Measurements from ENCODE around the gene BTBD3. TPM values are rescaled to one million over a fixed set of nuclear protein-coding genes. Genes with fewer than 3 reads are reported as not detected.
A peak's percentile ranks its signal among the peaks of the same experiment; 100 is the strongest.

The BTBD3 gene
- total RNA-seq, 2 experiments from 2014 or later = 11.6 to 12.0 TPM

DNA sequence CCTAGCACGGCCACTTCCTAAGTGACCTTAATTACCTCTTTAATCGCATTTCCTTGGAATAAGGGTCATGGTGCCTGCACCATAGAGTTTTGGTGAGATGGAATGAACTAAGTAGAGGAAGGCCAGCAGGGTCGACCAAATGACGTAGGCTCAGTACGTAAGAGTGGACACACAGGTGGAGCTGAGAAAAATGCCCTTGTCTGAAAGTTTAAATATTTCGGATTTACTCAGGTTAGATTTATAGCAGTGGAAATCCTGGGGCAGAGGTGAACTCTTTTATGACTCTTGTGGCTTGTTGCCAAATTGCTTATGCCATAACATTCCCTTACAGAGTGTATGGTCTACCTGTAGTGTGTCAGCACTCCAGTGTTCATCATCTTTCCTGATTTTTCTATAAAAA is 23.6 kb upstream of the BTBD3 start:
- Mint-ChIP-seq H3K27ac (no peak overlapping the region), H3K4me1 (peaks cover 21% of the 10 kb centered on the region), H3K9me3 (ENCODE audit: low read depth) (no peaks in the 10 kb centered on the region), H3K27me3 (peaks cover 7% of the 10 kb centered on the region), H3K4me3 (no peak overlapping the region), H3K36me3 (ENCODE audit: low read depth) (no peaks in the 10 kb centered on the region)
- intact Hi-C loops (cut with DNase I, micrococcal nuclease) = loop anchor here (5.0 to 10.0 kb wide), 4 partner anchors 1222 to 1891 kb away; partner anchors contain the start of genes ESF1 (in 1 of the 2), ISM1 (in 1 of the 2), JAG1 (in 1 of the 2) and MKKS (in 1 of the 2)
- no peak for ATAC-seq
- CTCF ChIA-PET = no interaction called here
- POLR2A ChIA-PET = no interaction called here
- no peak for DNase-seq

DNA sequence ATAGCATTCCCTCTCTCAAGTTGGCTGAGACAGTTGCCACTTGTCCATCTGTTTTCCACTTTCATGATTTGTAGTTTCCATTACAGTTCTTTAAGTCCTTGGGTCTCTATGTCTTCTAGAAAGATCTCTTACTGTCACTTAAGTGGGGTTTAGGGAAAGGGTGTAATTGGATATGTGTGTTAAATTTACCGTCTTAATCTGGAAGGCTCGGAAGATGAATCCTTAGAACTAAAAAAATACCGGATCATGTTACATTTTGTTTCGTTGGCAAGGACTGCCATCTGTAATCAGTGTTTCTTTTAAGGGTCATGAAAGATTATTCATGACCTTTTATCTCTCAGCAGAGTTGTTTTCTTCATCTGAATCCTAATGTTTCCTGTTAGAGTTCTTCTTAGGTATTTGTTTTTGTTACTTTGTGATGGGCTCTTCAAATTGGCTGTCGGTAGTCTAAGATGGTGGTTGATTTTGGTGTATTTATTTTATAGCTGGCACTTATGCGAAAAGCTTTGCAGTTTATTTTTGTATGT is 21.8 kb upstream of the BTBD3 start:
- intact Hi-C loops (cut with DNase I, micrococcal nuclease) = loop anchor here (10.0 kb wide), 3 partner anchors 1329 to 1889 kb away; partner anchors contain the start of genes ESF1 (in 1 of the 2), ISM1 (in 1 of the 2), MKKS (in 1 of the 2) and NDUFAF5 (in 1 of the 2)

DNA sequence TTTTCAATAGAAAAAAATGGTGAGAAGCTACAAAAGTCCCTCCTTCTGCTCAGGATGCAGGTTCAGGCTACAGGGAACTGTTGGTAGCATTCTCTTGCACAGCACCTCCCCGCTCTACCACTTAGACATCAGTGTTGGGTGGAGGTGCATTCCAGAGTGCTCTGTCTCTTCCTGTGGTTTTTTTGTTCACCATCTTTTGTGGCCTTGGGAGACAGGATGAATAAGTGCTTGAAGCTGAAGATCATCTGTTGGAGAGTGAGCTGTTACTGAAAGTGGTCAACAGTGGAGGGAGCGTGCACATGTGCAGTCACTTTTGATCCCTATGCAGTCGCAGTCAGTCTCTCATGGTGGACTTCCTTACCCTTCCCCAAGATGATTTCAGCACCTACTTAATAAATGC is 16.6 kb upstream of the BTBD3 start:
- Mint-ChIP-seq H3K4me1 (peaks cover 7% of the 10 kb centered on the region), H3K27me3 (no peaks in the 10 kb centered on the region), H3K27ac (no peak overlapping the region), H3K9me3 (ENCODE audit: low read depth) (peaks cover 2% of the 10 kb centered on the region), H3K36me3 (ENCODE audit: low read depth) (peaks cover 4% of the 10 kb centered on the region), H3K4me3 (no peak overlapping the region)
- POLR2A ChIA-PET = no interaction called here
- CTCF ChIA-PET = interaction anchor here (1.8 kb wide), 1 partner anchor 12 kb away, joined by 6 read pairs; no protein-coding TSS in a partner anchor
- no peak for DNase-seq
- ATAC-seq = no peak
- intact Hi-C loops (cut with DNase I, micrococcal nuclease) = no loop called here

More for the DNA sequence above, 21.8 kb upstream of the BTBD3 start:
- H3K36me3 Mint-ChIP-seq (ENCODE audit: low read depth) = no peaks in the 10 kb centered on the region
- no peaks in the 10 kb centered on the region for H3K27me3 Mint-ChIP-seq
- H3K27ac Mint-ChIP-seq = no peak overlapping the region
- CTCF ChIA-PET = no interaction called here
- POLR2A ChIA-PET = no interaction called here
- H3K9me3 Mint-ChIP-seq (ENCODE audit: low read depth) = no peaks in the 10 kb centered on the region
- no peak overlapping the region for H3K4me3 Mint-ChIP-seq
- H3K4me1 Mint-ChIP-seq = peaks cover 16% of the 10 kb centered on the region
- DNase-seq = no peak
- ATAC-seq = no peak

DNA sequence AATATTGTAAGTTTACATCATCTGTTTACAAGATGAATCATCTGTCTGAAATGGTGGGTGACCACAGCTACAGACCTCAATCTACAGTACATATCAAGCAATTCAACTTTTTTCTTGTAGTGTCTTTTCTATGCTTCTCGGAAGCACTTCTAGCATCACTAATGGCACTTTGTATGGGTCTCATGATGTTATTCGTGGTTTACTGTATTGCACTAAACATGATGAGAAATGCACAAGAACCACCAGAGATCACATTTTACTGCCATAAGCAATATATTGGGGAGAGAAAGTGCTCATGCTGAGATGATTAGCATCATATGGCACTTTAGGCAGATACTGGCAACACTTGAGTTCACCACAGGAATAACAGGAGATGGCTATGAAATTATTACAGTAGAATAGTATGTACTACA is 15.4 kb upstream of the BTBD3 start:
- peaks cover 6% of the 10 kb centered on the region for H3K4me1 Mint-ChIP-seq
- no peaks in the 10 kb centered on the region for H3K27me3 Mint-ChIP-seq
- no peak overlapping the region for H3K4me3 Mint-ChIP-seq
- ATAC-seq (no peak), DNase-seq (no peak)
- peaks cover 4% of the 10 kb centered on the region for H3K36me3 Mint-ChIP-seq (ENCODE audit: low read depth)
- ChIA-PET POLR2A (no interaction called here), CTCF (interaction anchor here (1.8 kb wide), 1 partner anchor 11 kb away, joined by 6 read pairs; no protein-coding TSS in a partner anchor)
- peaks cover 2% of the 10 kb centered on the region for H3K9me3 Mint-ChIP-seq (ENCODE audit: low read depth)
- H3K27ac Mint-ChIP-seq = no peak overlapping the region
- intact Hi-C loops (cut with DNase I, micrococcal nuclease) = no loop called here

DNA sequence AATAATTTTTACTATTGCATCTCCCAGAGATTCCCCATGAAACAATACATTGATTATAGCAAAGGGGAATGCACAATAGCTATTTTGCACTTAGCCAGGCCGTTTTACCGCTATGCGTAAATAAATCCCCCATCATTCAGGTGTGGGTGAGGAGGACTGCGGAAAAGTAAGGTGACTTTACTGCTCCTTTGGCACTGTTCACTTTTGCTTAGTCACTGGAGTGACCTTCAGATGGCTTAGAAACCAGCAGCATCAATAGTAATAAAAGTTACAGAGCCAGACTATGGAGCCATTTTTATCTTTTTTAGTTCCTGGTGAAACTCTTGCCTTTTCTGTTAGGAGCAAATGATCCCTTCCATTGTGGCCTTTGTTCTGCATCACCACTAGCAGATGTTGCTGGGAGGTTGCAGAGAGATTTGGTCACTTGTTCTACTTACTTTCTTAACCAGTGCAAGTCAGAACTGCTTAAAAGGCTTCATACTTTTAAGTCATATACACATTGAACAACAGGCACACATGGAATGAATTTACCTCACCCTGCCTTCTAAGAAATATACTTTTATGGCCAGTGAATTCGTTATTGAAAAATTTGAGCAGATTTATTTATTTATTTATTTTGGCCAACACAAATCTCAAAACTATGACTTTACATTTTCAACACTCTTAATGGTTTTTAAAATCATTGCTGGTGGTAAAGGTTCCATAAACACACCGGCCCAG is 12.1 kb upstream of the BTBD3 start:
- ChIA-PET CTCF (no interaction called here), POLR2A (no interaction called here)
- no peak for DNase-seq
- Mint-ChIP-seq H3K4me1 (peaks cover 3% of the 10 kb centered on the region), H3K9me3 (ENCODE audit: low read depth) (peaks cover 2% of the 10 kb centered on the region), H3K27ac (no peak overlapping the region), H3K27me3 (no peaks in the 10 kb centered on the region), H3K4me3 (no peak overlapping the region), H3K36me3 (ENCODE audit: low read depth) (peaks cover 4% of the 10 kb centered on the region)
- intact Hi-C loops (cut with DNase I, micrococcal nuclease) = no loop called here
- no peak for ATAC-seq

DNA sequence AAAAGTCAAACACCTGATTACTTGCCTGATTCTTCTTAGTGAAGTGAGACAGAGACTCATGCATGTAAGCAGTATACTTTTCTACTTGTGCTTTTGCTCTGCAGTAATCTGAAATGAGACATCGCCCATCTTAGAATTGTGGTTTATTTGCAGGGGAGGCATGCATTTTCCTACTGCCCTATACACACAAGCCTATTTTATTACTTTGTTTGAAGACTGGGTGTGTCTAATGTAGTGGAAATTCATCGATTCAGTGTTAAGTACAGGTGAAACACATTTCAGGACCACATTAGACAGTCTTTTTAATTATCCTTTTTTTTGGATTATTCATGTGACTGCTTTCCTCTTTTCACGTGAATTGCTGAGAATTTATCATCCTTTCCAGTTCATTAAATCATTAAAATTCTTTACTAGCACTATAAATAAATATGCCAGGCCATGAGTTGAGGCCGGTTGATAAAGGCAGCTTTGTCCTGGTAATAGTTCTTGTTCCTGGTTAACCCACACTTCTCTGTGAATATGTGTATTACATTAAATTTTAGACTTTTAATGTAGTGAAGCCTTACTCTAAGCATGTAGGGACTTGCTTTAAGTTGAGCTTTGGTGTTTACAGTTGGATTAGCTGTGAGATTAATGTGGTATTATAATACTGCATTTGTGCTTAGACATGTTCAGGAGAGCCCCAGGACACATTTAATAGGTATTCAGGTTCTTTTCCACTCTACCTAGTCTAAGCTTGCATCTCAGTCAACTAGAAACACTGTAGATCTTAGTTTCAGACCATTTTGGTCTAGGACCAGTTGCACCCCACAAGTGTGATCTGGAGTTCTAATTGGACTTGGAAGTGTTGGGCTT is 10.8 kb upstream of the BTBD3 start:
- H3K9me3 Mint-ChIP-seq (ENCODE audit: low read depth) = peaks cover 2% of the 10 kb centered on the region
- H3K4me3 Mint-ChIP-seq = no peak overlapping the region
- intact Hi-C loops (cut with DNase I, micrococcal nuclease) = no loop called here
- ATAC-seq (no peak), DNase-seq (no peak)
- POLR2A ChIA-PET = no interaction called here
- H3K27me3 Mint-ChIP-seq = no peaks in the 10 kb centered on the region
- H3K4me1 Mint-ChIP-seq = no peaks in the 10 kb centered on the region
- CTCF ChIA-PET = no interaction called here
- no peak overlapping the region for H3K27ac Mint-ChIP-seq
- peaks cover 4% of the 10 kb centered on the region for H3K36me3 Mint-ChIP-seq (ENCODE audit: low read depth)

DNA sequence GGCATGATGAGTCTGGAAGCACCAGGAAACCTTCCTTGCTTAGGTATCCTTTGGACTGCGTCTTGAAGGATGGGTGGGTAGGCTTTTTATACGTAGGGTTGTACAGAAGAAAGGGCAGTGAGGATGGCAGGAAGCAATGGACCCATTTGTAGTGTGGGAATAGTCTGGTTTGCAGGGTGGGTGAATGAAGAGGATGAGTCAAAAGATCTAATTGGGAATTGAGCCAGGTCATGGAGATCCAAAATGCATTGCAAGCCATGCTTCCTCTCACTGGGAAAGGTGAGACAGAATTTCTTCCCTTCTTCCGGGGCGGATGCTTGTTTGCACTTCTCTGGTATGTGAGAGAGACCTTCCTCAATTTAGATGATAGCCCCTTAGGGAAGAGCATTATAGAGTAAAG is 10.1 kb upstream of the BTBD3 start:
- H3K4me1 Mint-ChIP-seq = peaks cover 5% of the 10 kb centered on the region
- DNase-seq (no peak), ATAC-seq (no peak)
- H3K27me3 Mint-ChIP-seq = no peaks in the 10 kb centered on the region
- no peak overlapping the region for H3K27ac Mint-ChIP-seq
- H3K4me3 Mint-ChIP-seq = no peak overlapping the region
- CTCF ChIA-PET = no interaction called here
- peaks cover 2% of the 10 kb centered on the region for H3K9me3 Mint-ChIP-seq (ENCODE audit: low read depth)
- POLR2A ChIA-PET = no interaction called here
- intact Hi-C loops (cut with DNase I, micrococcal nuclease) = no loop called here
- peaks cover 4% of the 10 kb centered on the region for H3K36me3 Mint-ChIP-seq (ENCODE audit: low read depth)

DNA sequence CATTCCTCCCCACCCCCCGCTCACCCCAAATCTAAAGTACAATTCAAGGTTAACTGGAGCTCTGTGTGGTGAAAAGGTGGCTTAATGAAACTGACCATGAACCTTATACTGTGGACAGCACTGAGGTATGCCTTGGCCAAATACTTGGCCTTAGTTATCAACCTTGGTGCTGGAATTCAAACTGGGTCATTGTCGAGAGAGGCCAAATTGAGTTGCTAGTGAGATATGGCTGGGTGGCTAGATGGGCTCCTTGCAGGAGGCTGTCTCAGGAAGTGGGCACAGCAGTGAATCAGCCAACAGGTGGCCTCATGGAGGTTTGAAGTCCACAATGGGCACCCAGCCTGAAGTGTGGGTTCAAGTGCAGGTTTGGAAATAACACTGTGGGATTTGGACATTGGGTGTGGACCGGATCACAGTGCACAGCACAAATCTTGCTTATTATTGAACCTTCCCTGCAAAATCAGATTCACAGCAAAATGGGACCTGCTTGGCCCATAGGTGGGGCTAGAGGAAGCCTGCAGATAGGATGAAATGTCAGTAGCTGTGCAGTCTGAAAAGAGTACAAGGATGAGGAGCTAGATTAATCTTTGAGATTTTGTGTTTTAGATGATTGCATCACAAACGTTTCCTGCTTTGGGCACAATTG is 5.6 kb upstream of the BTBD3 start:
- Mint-ChIP-seq H3K27ac (no peak overlapping the region), H3K4me1 (peaks cover 6% of the 10 kb centered on the region), H3K9me3 (ENCODE audit: low read depth) (no peaks in the 10 kb centered on the region), H3K4me3 (no peak overlapping the region), H3K27me3 (no peaks in the 10 kb centered on the region), H3K36me3 (ENCODE audit: low read depth) (no peaks in the 10 kb centered on the region)
- ChIA-PET POLR2A (no interaction called here), CTCF (interaction anchor here (0.6 to 1.0 kb wide), 3 partner anchors 11 to 437 kb away, joined by 3 to 6 read pairs (median 3); no protein-coding TSS in a partner anchor)
- ATAC-seq = peak; percentile 49
- intact Hi-C loops (cut with DNase I, micrococcal nuclease) = no loop called here
- peak; percentile 11 for DNase-seq

DNA sequence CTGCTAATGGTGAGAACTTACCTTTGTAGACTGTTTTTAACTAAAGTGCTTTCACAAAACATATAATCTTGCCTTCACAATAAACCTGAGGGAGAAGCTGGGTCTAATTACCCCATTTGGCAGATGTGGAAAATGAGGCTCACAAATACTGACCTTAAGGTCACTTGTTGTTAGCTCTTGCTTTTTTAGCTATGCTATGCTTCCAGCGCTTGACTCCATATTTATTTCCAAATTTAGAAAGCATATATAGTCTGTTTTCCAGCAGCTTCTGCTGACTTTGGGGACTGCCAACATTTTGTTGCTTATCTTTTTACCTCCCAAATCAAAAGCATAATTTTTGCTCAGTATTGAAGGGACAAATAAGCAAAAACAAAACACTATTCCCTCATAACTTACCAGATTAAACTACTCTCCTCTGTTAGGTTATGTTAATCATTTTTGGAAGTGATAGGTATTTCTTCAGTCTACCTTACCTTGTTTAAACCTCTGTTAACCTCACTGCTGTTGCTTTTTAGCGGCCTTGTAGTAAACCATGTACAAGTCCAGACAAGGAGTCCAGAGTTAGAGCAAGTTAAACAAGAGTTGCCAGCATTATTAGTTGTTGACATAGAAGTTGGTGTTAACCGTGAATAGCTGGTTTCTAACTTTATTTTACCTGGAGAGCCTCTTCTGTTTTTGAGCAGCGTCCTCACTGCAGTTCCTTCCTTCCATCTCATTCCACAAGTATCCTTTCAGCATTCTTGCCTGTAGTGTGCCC is 4.9 kb upstream of the BTBD3 start:
- H3K4me1 Mint-ChIP-seq = peaks cover 8% of the 10 kb centered on the region
- H3K27ac Mint-ChIP-seq = no peak overlapping the region
- H3K4me3 Mint-ChIP-seq = no peak overlapping the region
- no peak for ATAC-seq
- no peaks in the 10 kb centered on the region for H3K9me3 Mint-ChIP-seq (ENCODE audit: low read depth)
- no peaks in the 10 kb centered on the region for H3K36me3 Mint-ChIP-seq (ENCODE audit: low read depth)
- intact Hi-C loops (cut with DNase I, micrococcal nuclease) = no loop called here
- ChIA-PET CTCF (interaction anchor here (0.6 to 1.0 kb wide), 2 partner anchors 11 to 243 kb away, joined by 3 to 6 read pairs; no protein-coding TSS in a partner anchor), POLR2A (no interaction called here)
- no peaks in the 10 kb centered on the region for H3K27me3 Mint-ChIP-seq
- no peak for DNase-seq

DNA sequence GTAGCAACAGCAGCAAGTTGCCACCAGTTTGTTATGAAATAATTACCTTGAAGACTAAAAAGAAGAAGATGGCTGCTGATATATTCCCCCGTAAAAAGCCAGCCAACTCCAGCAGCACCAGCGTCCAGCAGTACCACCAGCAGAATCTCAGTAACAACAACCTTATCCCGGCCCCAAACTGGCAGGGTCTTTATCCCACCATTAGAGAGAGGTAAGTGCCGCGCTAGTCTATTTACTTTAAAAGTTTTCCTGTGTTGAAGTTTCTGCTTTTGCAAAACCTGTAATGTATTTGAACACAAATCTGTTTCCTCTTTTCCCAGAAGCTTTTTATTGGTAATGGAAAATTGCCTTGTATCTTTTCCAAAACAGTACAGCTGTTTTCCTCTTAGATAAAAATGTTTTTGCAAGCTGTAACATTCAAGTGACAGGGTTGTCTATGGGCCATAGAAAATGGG is 725 bp downstream of the BTBD3 start:
- ChIA-PET CTCF (no interaction called here), POLR2A (no interaction called here)
- Mint-ChIP-seq H3K9me3 (ENCODE audit: low read depth) (no peaks in the 10 kb centered on the region), H3K27me3 (no peaks in the 10 kb centered on the region), H3K4me1 (peaks cover 8% of the 10 kb centered on the region), H3K27ac (no peak overlapping the region), H3K36me3 (ENCODE audit: low read depth) (peaks cover 2% of the 10 kb centered on the region), H3K4me3 (no peak overlapping the region)
- no peak for DNase-seq
- ATAC-seq = no peak
- intact Hi-C loops (cut with DNase I, micrococcal nuclease) = no loop called here

DNA sequence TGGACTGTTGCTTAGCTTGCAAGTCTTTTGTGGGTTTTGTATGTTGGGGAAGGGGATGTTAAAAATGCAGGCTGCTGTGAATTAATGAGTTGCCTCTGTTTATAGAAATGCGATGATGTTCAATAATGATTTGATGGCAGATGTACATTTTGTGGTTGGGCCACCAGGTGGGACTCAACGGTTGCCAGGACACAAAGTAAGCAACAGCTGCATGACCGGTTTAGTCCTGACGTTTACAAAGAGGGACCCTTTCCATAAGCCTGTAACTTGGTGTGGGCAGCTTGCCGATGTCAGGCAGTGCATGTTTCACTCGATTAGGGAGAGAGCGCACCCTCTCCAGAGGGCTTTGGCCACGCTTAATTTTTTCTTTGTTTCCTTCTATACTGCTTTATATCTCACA is 1.3 kb downstream of the BTBD3 start:
- H3K4me1 Mint-ChIP-seq = peaks cover 8% of the 10 kb centered on the region
- no peak overlapping the region for H3K4me3 Mint-ChIP-seq
- CTCF ChIA-PET = no interaction called here
- ATAC-seq = no peak
- H3K36me3 Mint-ChIP-seq (ENCODE audit: low read depth) = peaks cover 4% of the 10 kb centered on the region
- no peak overlapping the region for H3K27ac Mint-ChIP-seq
- POLR2A ChIA-PET = no interaction called here
- no peaks in the 10 kb centered on the region for H3K27me3 Mint-ChIP-seq
- H3K9me3 Mint-ChIP-seq (ENCODE audit: low read depth) = no peaks in the 10 kb centered on the region
- intact Hi-C loops (cut with DNase I, micrococcal nuclease) = no loop called here
- DNase-seq = no peak
